GM18909 (cell line): ENCODE measurements around the gene SLC34A3.

Experiments
- ATAC-seq: cut with Tn5 transposase; IDR thresholded peaks from one replicate; pipeline ENCODE4 v1.9.1; 2021; ENCODE audit warnings: mild to moderate bottlenecking; ENCODE audit not compliant: unreplicated experiment, poor library complexity

The SLC34A3 gene

GRCh38 chr9:137194909-137195308, 35.8 kb upstream of the SLC34A3 start:
- ATAC-seq: no peak

DNA sequence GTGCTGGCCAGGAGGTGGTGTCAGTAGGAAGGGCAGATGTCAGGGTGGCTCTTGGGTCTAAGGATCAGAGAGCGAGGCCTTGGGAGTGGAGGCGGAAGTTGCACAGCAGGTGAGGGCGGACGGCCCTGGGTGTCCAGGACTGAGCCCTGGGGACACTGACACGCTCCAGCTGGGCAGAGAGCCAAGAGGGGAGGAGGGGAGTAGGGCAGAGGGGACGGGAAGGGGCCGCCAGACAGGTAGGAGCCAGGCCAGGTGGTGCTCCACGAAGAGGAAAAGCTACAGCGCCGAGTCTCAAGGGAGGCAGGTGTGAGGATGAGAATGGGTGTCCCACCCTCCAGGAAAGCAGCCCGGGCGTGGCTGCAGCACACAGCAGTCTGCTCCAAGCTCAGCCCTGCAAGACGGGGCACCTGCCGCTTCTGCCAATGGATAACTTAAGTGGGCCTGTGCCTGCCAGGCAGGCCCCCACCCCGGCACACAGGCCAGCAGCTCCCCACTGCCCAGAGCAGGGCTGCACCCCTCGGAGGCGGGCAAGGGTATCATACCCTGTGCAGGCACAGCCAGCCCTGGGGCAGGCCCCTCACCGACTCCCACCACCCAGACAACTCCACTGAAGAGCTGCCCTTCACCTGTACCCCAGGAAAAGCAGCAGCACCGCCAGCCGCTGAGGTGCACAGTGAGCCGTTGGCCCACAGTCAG, 35.0 kb upstream of the SLC34A3 start:
- no peak for ATAC-seq

- ATAC-seq: no peak
These were observed 32.4 kb upstream of the SLC34A3 start for GRCh38 chr9:137198051-137198901.

DNA sequence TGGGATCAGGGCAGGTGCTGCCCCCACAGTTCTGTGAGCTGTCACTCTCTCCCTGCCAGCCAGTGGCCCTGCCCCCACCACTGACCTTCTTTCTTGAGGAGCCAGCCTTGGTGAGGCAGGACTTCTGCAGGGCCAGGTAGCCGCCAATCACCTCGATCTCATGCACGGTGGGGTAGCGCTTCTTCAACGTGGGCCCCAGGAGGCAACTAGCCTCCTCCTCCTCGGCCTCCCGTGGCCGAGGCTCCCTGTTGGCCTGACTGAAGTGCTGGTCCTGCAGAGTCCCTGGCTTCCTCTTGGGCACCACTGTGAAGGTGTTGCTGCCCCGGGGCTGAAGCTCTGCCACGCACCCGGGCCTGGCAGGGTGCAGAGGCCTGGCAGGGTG, 31.8 kb upstream of the SLC34A3 start:
- no peak for ATAC-seq

GRCh38 chr9:137199411-137200121, 31.1 kb upstream of the SLC34A3 start:
- ATAC-seq: no peak

DNA sequence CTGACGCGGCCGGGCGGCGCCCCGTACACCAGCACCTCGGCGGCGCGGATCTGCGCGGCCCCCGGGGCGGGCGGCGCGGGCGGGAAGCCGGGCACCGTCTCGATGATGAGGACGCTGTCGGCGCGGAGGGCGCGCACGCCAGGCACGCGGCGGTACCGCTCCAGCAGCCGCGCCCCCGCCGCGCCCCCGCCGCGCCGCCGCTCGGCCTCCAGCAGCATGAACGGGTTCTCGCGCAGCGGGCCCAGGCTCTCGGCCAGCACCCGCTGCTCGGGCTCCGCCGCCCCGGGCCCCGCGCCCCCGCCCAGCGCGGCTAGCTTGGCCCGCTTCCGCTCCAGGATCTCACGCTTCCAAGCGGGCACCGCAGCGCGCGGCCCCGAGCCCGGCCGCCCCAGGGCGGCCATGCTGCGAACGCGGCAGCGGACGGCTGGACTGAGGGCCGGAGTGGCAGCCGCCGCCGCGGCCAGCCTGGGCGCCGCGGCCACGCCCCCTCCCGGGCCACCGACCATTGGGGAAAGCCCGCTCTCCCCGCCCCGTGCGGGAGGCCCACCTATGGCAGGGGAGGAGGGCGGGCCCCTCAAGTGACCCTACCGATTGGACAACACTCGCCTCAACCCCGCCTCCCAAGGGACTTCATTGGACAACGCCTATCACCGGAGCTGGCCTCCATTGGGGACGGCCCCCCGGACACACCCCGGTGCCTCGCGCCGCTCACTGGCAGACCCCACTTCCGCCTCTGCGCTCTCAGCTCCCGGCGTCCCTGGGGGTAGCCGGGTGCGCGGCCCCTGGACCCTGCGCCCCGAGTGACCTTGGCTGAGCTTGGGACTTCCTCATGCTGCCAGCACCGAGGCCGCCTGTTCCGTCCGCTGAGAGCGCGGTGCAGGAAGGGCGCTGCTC, 30.1 kb upstream of the SLC34A3 start, which contains the start of gene TPRN:
TPRN (minus strand) TSS at position 431 of the 894 bp plus-strand sequence; CDS start at position 401, 30 bp downstream.
- peak; percentile 88 for ATAC-seq

DNA sequence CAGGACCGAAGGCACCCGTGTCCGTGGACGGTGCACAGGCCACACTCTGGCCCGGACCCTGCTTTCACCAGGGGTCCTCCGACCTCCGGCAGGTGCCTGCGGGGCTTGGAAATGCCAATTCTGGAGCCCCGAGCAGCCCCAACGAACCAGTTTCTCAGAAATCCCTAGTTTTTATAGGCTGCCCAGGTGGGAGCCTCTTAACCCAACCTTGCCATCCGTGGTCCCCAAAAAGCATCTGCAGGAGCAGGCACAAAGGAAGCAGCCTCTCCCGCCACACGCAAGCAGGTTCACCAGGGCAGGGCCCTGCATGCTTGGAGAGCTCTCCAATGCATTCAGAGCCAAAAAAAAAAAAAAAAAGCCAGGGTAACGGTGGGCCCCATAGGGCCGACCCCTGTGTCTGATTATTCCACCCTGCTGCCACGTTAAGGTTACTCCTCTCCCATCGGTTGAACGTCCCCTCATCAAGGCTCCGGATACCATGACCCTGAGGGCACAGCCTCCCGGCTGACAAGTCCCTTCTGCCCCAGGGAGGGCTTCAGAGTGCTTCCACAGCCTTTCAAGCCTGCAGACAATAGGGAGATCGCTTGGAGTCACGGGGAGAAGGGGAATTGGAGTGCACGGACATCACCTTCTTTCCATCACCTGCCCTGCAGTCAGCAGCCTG, 29.4 kb upstream of the SLC34A3 start:
- no peak for ATAC-seq

GRCh38 chr9:137202966-137203365, 27.7 kb upstream of the SLC34A3 start:
- no peak for ATAC-seq

- no peak for ATAC-seq
These were observed 26.0 kb upstream of the SLC34A3 start for GRCh38 chr9:137204731-137205125.

GRCh38 chr9:137205126-137206069, 25.3 kb upstream of the SLC34A3 start, which contains the start of the genes NDOR1 and TMEM203:
NDOR1 (plus strand) TSS chr9:137205700; CDS start chr9:137205778, 78 bp downstream.
TMEM203 (minus strand) TSS chr9:137205648; CDS start chr9:137205414, 234 bp downstream.
- ATAC-seq: peak; percentile 51

DNA sequence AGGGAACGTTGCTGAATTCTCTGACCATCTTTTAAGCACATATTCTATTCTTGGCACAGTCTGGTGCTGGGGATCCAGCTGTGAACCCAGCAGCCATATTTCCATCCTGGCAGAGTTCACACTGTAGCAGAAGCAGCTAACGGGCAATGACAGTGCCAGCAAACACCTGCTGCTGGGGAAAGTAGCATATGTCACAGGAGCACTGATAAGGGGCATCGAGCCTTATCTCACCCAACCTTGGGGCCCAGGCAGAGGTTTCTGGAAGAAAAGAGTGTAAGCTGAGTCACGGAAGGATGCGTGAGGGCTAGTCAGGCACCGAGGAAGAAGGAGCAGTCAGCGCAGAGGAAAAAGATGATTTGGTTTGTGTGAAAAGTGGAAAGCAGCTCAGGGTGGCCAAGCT, 24.1 kb upstream of the SLC34A3 start:
- no peak for ATAC-seq

GRCh38 chr9:137211532-137211931, 19.2 kb upstream of the SLC34A3 start:
- no peak for ATAC-seq

GRCh38 chr9:137212520-137212919, 18.2 kb upstream of the SLC34A3 start:
- no peak for ATAC-seq

GRCh38 chr9:137213160-137214060, 17.3 kb upstream of the SLC34A3 start:
- ATAC-seq: no peak

- no peak for ATAC-seq
These were observed 16.1 kb upstream of the SLC34A3 start for GRCh38 chr9:137214620-137215019.

DNA sequence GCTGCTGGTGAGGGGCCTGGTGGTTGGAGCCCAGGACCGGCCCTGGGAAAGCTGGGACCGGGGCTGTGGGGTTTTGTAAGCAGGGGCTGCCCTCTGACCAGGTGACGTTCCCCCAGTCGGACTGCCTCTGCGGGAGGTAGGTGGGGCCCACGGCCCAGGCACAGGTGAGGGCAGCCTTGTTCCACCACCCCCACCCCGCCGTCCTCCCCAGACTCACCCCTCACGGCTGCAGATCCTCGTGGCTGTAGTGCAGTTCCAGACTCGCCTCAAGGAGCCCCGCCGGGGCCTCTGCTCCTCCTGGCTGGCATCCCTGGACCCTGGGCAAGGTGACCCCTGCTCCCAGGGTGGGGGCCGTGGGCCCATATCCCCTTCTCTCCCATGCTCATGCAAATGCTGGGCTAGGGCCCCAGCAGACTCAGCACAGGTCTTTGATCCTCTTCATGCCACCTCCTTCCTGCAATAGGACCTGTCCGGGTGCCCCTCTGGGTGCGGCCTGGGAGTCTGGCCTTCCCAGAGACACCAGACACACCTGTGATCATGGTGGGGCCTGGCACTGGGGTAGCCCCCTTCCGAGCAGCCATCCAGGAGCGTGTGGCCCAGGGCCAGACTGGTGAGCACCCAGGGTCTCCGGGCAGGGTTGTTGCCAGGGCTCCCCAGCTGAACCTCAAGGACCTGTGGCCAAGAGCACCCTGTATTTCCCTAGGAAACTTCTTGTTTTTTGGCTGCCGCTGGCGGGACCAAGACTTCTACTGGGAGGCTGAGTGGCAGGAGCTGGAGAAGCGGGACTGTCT, 15.3 kb upstream of the SLC34A3 start:
- no peak for ATAC-seq
